ENCODE results near the gene TP53TG5.

TP53TG5 gene

DNA sequence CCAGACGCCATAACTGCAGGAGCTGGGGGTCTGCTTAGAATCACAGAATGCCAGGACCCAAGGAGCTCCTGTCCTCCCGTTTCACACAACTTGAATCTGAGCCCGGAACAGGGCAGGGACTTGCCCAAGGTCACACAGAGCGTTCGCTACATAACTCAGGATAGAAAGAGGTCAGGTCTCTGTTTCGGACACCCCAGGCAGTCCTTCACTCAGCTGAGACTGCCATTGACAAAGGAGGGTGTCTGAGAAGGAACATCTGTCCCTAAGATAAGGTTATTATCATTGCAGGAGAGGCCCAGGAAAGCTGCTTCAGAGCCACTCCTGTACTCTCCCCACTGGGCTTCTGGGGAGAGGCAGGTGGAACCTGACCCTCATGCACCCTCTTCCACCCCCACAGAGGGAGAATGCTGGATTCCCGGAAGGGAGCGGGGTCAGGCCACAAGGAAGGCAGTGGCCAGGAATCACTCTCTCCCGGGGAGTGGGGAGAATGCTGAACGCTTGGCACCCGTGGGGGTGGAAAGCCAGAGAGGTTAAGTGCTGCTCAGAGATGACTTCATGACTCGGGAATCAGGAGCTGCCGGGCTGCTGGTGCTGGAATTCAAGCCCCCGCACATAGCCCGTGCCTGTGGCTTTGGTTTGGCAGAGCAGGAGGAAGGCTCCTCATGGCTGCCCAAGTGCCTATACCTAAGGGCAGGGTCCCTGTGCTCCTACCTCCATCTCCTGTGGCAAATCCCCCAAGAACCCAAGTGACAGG is 40.6 kb downstream of the TP53TG5 start:
- no peak for DNase-seq (ENCODE audit: low read depth)
- TF ChIP-seq CTCF (IDR thresholded peaks at IDR 0.05; ENCODE audit: low read depth, low read length, missing control alignments): no peak
- H3K4me3 ChIP-seq (ENCODE audit: low read depth, low read length): no peak overlapping the region

DNA sequence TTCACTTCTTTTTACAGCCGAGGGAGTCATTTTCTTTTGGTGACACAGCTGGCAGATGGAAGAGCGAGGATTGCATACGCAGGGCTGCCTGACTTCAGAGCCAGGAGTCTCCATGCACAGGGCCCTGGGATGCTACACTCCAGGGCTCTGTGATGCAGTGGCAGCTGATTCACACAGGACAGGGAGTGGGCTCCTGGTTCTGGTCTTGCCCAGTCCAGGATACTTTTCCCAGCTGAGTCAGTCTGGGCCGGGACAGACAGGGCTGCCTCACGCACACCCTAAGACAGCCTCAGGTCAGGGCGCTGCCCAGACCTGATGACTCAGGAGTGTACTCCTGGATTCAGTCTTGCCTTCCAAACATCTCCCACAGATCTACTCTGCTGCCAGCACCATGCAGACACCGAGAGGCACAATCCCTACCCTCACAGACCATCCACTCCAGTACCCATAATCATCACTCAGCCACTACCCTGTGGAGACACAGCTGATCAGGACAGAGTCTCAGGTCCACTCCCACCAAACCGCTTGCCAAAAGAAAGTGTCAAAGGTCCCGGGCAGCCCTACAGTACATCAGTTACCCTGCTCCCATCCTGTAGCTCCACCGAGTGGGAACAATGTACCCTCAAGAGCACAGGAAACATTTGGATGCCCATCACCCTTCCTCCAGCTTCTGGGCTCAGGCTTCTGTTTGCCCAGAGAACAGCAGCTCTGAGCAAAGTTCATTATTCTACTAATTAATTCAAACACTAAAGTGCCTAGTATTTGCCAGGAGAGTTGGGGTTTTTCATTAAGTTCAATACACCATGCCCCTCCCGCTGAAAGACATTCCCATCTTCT is 41.4 kb downstream of the TP53TG5 start:
- no peak overlapping the region for H3K4me3 ChIP-seq (ENCODE audit: low read depth, low read length)
- TF ChIP-seq CTCF (IDR thresholded peaks at IDR 0.05; ENCODE audit: low read depth, low read length, missing control alignments): no peak
- no peak for DNase-seq (ENCODE audit: low read depth)

DNA sequence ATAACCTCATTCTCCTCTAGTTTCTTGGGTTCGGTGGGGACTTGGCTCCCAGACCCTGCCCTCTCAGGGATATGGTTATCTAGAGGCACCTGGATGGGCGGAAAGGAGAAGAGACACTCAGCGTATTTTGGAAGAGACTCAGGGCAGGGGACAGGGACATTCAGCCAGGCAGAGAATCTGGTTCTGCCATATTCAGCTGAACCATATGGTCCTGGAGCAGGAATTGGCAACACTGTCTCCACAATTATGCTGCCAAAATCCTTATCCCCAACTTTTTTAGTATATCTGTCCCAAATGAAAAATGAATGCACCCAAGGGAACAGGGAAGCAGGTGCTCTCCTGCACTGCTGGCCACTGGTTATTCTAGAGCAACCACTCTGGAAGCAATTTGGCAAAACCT is 47.6 kb downstream of the TP53TG5 start:
- no peak overlapping the region for H3K4me3 ChIP-seq (ENCODE audit: low read depth, low read length)
- TF ChIP-seq CTCF (IDR thresholded peaks at IDR 0.05; ENCODE audit: low read depth, low read length, missing control alignments): no peak
- DNase-seq (ENCODE audit: low read depth): no peak

GRCh38 chr20:45329497-45330319 is 48.4 kb downstream of the TP53TG5 start:
- no peak for TF ChIP-seq CTCF (IDR thresholded peaks at IDR 0.05; ENCODE audit: low read depth, low read length, missing control alignments)
- no peak overlapping the region for H3K4me3 ChIP-seq (ENCODE audit: low read depth, low read length)
- DNase-seq (ENCODE audit: low read depth): no peak

DNA sequence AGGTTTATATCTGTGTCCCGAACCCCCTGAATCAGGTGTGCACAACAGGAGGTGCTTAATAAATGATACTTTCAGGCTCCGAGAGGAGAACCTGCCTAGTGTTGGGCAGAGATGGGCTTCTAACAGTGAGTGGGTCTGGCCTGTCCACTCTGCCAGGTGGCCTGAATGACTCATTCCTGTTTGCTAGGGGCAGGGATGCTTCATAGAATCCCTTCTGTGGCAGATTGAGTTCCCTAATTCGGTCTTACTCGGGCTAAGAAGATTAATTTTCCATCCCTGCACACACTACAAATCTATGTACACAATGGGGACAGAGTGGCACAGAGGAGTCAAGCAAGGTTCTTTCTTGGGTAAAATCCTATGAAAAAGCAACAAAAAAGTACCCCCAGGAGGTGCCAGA is 49.7 kb downstream of the TP53TG5 start:
- TF ChIP-seq CTCF (IDR thresholded peaks at IDR 0.05; ENCODE audit: low read depth, low read length, missing control alignments): no peak
- H3K4me3 ChIP-seq (ENCODE audit: low read depth, low read length): no peak overlapping the region
- no peak for DNase-seq (ENCODE audit: low read depth)

DNA sequence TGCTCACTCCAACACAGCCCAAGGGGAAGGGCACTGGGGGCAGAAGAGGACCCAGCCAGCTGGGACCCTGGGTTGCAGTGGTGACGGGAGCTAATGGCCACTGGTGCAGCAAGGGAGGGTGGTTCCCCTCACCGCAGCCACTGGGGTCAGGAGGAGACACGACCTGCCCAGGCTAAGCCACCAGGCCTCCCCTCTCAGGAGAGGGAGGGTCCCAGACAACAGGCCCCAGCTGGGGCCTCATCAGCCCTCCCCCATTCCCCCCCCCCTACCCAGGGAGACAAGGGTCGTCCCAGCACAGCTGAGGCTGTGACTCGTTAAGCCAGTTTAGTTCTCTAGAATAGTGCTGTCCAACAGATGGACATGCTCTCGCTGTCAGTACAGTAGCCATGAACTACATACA is 52.8 kb downstream of the TP53TG5 start:
- DNase-seq (ENCODE audit: low read depth): no peak
- H3K4me3 ChIP-seq (ENCODE audit: low read depth, low read length): no peak overlapping the region
- TF ChIP-seq CTCF (IDR thresholded peaks at IDR 0.05; ENCODE audit: low read depth, low read length, missing control alignments): no peak

Data from GM12864 (cell line).